Endothelial cell of umbilical vein (primary cell): ENCODE measurements around the gene CBLB. TPM values are rescaled to one million over a fixed set of nuclear protein-coding genes. Genes with fewer than 3 reads are reported as not detected.

Source experiments
- BruUV-seq: library from RNA; stranded (reverse); fragments of 400-500 nt; replicated peaks from 2 replicates; lab custom pipeline; 2021; lab: Mats Ljungman, UMichigan
- CTCF ChIA-PET: fragments of 300-600, 350-600 bp; sonication (Branson Sonifier 250); formaldehyde crosslinking; loops from one replicate; lab custom pipeline; 2021; ENCODE audit warnings: antibody characterized with exemption, inconsistent platforms; lab: Charles Lee
- POLR2A ChIA-PET: fragments of 300-600, 350-600 bp; sonication (Branson Sonifier 250); formaldehyde crosslinking; loops from one replicate; lab custom pipeline; 2021; ENCODE audit warnings: antibody characterized with exemption, inconsistent platforms; lab: Charles Lee
- DNase-seq: peaks from one replicate; pipeline ENCODE4 v3.0.0-alpha.2; 2011; ENCODE audit warnings: low read depth, low spot score
- FAIRE-seq: peaks from 2 replicates; lab custom pipeline; 2011; peaks lifted over from hg19 to GRCh38; lab: Jason Lieb, UNC
- H2AFZ ChIP-seq: 2 replicates; pipeline ENCODE4 v1.6.0; 2012; ENCODE audit warnings: low read depth, low read length, control low read depth, inconsistent platforms
- H3K27ac ChIP-seq: 2 replicates; pipeline ENCODE4 v1.5.1; 2011; ENCODE audit warnings: low read depth, mild to moderate bottlenecking, control low read depth, low read length, moderate library complexity; ENCODE audit not compliant: insufficient read depth
- H3K27me3 ChIP-seq, 2 experiments: 2 replicates each; pipeline versions ENCODE4 v1.6.0 to v1.6.1; 2011; ENCODE audit warnings: low read length in 2 of 2, mixed read lengths in 1 of 2; ENCODE audit not compliant: control insufficient read depth in 2 of 2, insufficient read depth in 2 of 2
- H3K36me3 ChIP-seq, 2 experiments: 2 replicates in 1 of 2; 3 replicates in 1 of 2; pipeline ENCODE4 v1.5.1; 2011; ENCODE audit warnings: low read length in 2 of 2, mild to moderate bottlenecking in 1 of 2, moderate library complexity in 1 of 2; ENCODE audit not compliant: control insufficient read depth in 2 of 2, insufficient read depth in 2 of 2; ENCODE audit errors: extremely low read depth in 1 of 2
- H3K4me1 ChIP-seq: 3 replicates; pipeline ENCODE4 v1.5.1; 2011; ENCODE audit warnings: mild to moderate bottlenecking, low read length; ENCODE audit not compliant: control insufficient read depth, insufficient read depth; ENCODE audit errors: extremely low read depth
- H3K4me2 ChIP-seq: 2 replicates; pipeline ENCODE4 v1.6.1; 2011; ENCODE audit warnings: low read length, control low read depth, mixed read lengths; ENCODE audit not compliant: insufficient read depth
- H3K4me3 ChIP-seq, 3 experiments: fragments of 200-600 bp in 1 of 3; sonication (generic), shearing (Covaris generic) in 1 of 3; replicated peaks in 1 of 3; 2 replicates each; pipeline ENCODE4 v1.5.1; 2011 to 2016; ENCODE audit warnings: control low read depth in 3 of 3, low read length in 3 of 3, mild to moderate bottlenecking in 2 of 3, inconsistent platforms in 1 of 3, low read depth in 1 of 3, moderate library complexity in 1 of 3; ENCODE audit not compliant: insufficient read depth in 1 of 3
- H3K79me2 ChIP-seq: 2 replicates; pipeline ENCODE4 v1.6.0; 2012; ENCODE audit warnings: low read length, inconsistent platforms; ENCODE audit not compliant: control insufficient read depth, insufficient read depth
- H3K9ac ChIP-seq: replicated peaks from 2 replicates; pipeline ENCODE3; 2011; ENCODE audit warnings: low read length, control low read depth; ENCODE audit not compliant: insufficient read depth; ENCODE audit errors: extremely low read depth
- H3K9me1 ChIP-seq: replicated peaks from 3 replicates; pipeline ENCODE4 v1.6.0; 2011; ENCODE audit warnings: mild to moderate bottlenecking, low read length; ENCODE audit not compliant: control insufficient read depth, insufficient read depth; ENCODE audit errors: extremely low read depth
- H3K9me3 ChIP-seq: replicated peaks from 2 replicates; pipeline ENCODE4 v1.5.1; 2012; ENCODE audit warnings: low read length, inconsistent platforms; ENCODE audit not compliant: control insufficient read depth, insufficient read depth
- H4K20me1 ChIP-seq: replicated peaks from 2 replicates; pipeline ENCODE3; 2011; ENCODE audit warnings: mild to moderate bottlenecking, low read length; ENCODE audit not compliant: control insufficient read depth, insufficient read depth; ENCODE audit errors: extremely low read depth
- EZH2 ChIP-seq: IDR thresholded peaks from 2 replicates; pipeline ENCODE4 v1.6.1; 2012; ENCODE audit warnings: borderline replicate concordance, low read depth, mild to moderate bottlenecking, moderate library complexity, low read length, inconsistent platforms; ENCODE audit not compliant: severe bottlenecking
- GATA2 ChIP-seq: IDR thresholded peaks from 2 replicates; pipeline ENCODE4 v1.7.0; 2011; ENCODE audit warnings: low read depth, mild to moderate bottlenecking, moderate library complexity, mixed read lengths, low read length; ENCODE audit not compliant: insufficient read length, insufficient read depth
- JUN ChIP-seq: IDR thresholded peaks from 2 replicates; pipeline ENCODE4 v1.6.1; 2011; ENCODE audit warnings: borderline replicate concordance, low read depth; ENCODE audit not compliant: insufficient read length, insufficient read depth
- MAX ChIP-seq: IDR thresholded peaks from 2 replicates; pipeline ENCODE4 v1.6.1; 2011; ENCODE audit not compliant: insufficient read depth, insufficient read length
- MYC ChIP-seq: IDR thresholded peaks from one replicate; pipeline ENCODE4 v1.6.1; 2011; ENCODE audit warnings: mild to moderate bottlenecking, low read depth, low read length
- POLR2A ChIP-seq: IDR thresholded peaks from 2 replicates; pipeline ENCODE4 v1.6.1; 2012; ENCODE audit warnings: low read depth, mild to moderate bottlenecking, control low read depth, low read length
- POLR2AphosphoS5 ChIP-seq: IDR thresholded peaks from 2 replicates; pipeline ENCODE4 v1.6.1; 2012; ENCODE audit warnings: low read depth, mild to moderate bottlenecking, control low read depth, low read length, moderate library complexity; ENCODE audit not compliant: insufficient read depth
- dilution Hi-C: fragments of 300-500 bp; cut with MboI; formaldehyde crosslinking; loops from one replicate; pipeline ENCODE4 v1.15.0; 2019; ENCODE audit warnings: low sequenced_read_pairs; ENCODE audit not compliant: extremely low pct_ligation_motif_present
- intact Hi-C: fragments of 100-400 bp; cut with micrococcal nuclease; formaldehyde crosslinking; loops from one replicate; pipeline ENCODE4 v1.10.0; 2022
- polyA plus RNA-seq, 4 experiments: library from polyadenylated mRNA; depleted of rRNA in 3 of 4; stranded (reverse) in 3 of 4; unstranded in 1 of 4; fragments of >200 nt; gene quantifications; 2 replicates each; pipeline versions ENCODE4 v1.2.1 to v1.2.3, GENCODE V29; 2011 to 2012; ENCODE audit warnings: missing spikeins in 1 of 4
- total RNA-seq: library from RNA; stranded (reverse); gene quantifications from 2 replicates; pipeline ENCODE4 v1.2.3, GENCODE V29; 2021

Gene CBLB
- total and polyA plus RNA-seq, 2 donors (not counting 3 experiments of a cell fraction or from before 2014, with no cell fraction given) = 17.8 to 39.6 TPM

DNA sequence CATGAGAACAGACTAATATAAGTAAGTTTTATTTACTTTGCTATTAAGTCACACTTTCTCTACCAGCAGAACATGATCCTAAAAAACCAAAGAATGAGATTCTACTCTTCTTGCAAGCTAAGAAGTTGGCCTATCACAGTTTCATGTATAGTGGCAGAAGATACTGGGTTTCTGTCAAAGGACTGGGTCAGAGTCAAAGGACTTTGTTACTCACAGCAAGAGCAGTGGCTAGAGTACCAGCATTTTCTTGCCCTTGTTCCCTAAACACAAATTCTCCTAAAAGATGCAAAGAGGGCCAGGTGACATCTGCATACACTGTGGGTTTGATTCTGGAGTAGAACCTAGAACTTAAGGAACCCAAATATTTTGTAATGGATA, 105.2 kb downstream of the CBLB start:
- Histone ChIP-seq H3K4me3 (no peak overlapping the region), H3K4me2 (no peak overlapping the region), H3K79me2 (no peaks in the 10 kb centered on the region), H2AFZ (no peak overlapping the region), H3K27ac (no peak overlapping the region), H3K9me1 (no peaks in the 10 kb centered on the region), H4K20me1 (no peaks in the 10 kb centered on the region), H3K27me3 (no peaks in the 10 kb centered on the region), H3K36me3 (peaks cover 0 to 12% of the 10 kb centered on the region in 2 experiments), H3K9me3 (no peaks in the 10 kb centered on the region), H3K9ac (no peak overlapping the region), H3K4me1 (no peaks in the 10 kb centered on the region)
- dilution Hi-C loops (no loop called here), intact Hi-C loops (no loop called here)
- DNase-seq = no peak
- POLR2A ChIA-PET = no interaction called here
- FAIRE-seq = no peak
- no TSS peak for BruUV-seq
- TF ChIP-seq EZH2 = no peak
- TF ChIP-seq POLR2AphosphoS5 = no peak
- no peak for TF ChIP-seq JUN
- no peak for TF ChIP-seq MAX
- no peak for TF ChIP-seq POLR2A
- no peak for TF ChIP-seq GATA2
- TF ChIP-seq MYC = no peak
- CTCF ChIA-PET = no interaction called here
